CD4-positive, alpha-beta T cell (primary cell): Measurements from ENCODE around the gene SLC26A5. TPM values are rescaled to one million over a fixed set of nuclear protein-coding genes. Genes with fewer than 3 reads are reported as not detected.

Source experiments
- ATAC-seq: fragments of 200-7000 bp; cut with Tn5 transposase; one replicate; pipeline ENCODE4 v1.10.0; 2022; ENCODE audit warnings: mild to moderate bottlenecking; ENCODE audit not compliant: poor library complexity
- CTCF ChIA-PET: fragments of 350-600 bp; sonication (Branson Sonifier 250); formaldehyde crosslinking; loops from one replicate; lab custom pipeline; 2021; ENCODE audit warnings: antibody characterized with exemption, inconsistent platforms; lab: Charles Lee
- POLR2A ChIA-PET: fragments of 350-600 bp; sonication (Branson Sonifier 250); formaldehyde crosslinking; loops from one replicate; lab custom pipeline; 2021; ENCODE audit warnings: antibody characterized with exemption, inconsistent platforms; lab: Charles Lee
- DNase-seq, 14 experiments: peaks; one replicate each; pipeline ENCODE4 v3.0.0-alpha.2; 2013 to 2020; ENCODE audit warnings: mixed read lengths in 2 of 14
- H3K27ac ChIP-seq, 2 donors: one replicate each; pipeline versions ENCODE4 v1.5.1 to v1.7.0; 2013; ENCODE audit warnings: low read length in 2 of 2, low read depth in 1 of 2, mild to moderate bottlenecking in 1 of 2
- H3K27me3 ChIP-seq, 2 experiments: 1 replicate in 1 of 2; 2 replicates in 1 of 2; pipeline versions ENCODE4 v1.6.1 to v1.7.0; 2013; ENCODE audit warnings: low read length in 2 of 2, control low read depth in 1 of 2, mild to moderate bottlenecking in 1 of 2, moderate library complexity in 1 of 2; ENCODE audit not compliant: insufficient read depth in 2 of 2, control insufficient read depth in 1 of 2
- H3K36me3 ChIP-seq: one replicate; pipeline ENCODE4 v1.6.1; 2013; ENCODE audit warnings: low read length, control low read depth; ENCODE audit not compliant: insufficient read depth
- H3K4me1 ChIP-seq: one replicate; pipeline ENCODE4 v1.6.1; 2013; ENCODE audit warnings: low read length, control low read depth; ENCODE audit not compliant: insufficient read depth
- H3K4me3 ChIP-seq: one replicate; pipeline ENCODE4 v1.5.1; 2013; ENCODE audit warnings: mild to moderate bottlenecking, low read length, moderate library complexity
- H3K9me3 ChIP-seq, 2 experiments: 1 replicate in 1 of 2; 2 replicates in 1 of 2; pipeline versions ENCODE4 v1.6.1 to v1.7.0; 2013; ENCODE audit warnings: low read length in 2 of 2, mild to moderate bottlenecking in 2 of 2, control low read depth in 1 of 2, moderate library complexity in 1 of 2; ENCODE audit not compliant: control insufficient read depth in 1 of 2, insufficient read depth in 1 of 2
- H3K27ac Mint-ChIP-seq: one replicate; pipeline ENCODE4 v1.8.0; 2020; ENCODE audit warnings: mixed read lengths
- H3K27me3 Mint-ChIP-seq: one replicate; pipeline ENCODE4 v1.8.0; 2021; ENCODE audit warnings: mixed read lengths
- H3K36me3 Mint-ChIP-seq: one replicate; pipeline ENCODE4 v1.8.0; 2021; ENCODE audit warnings: low read depth, mixed read lengths
- H3K4me1 Mint-ChIP-seq: one replicate; pipeline ENCODE4 v1.8.0; 2021; ENCODE audit warnings: low read depth, mixed read lengths
- H3K4me3 Mint-ChIP-seq: one replicate; pipeline ENCODE4 v1.8.0; 2020; ENCODE audit warnings: mild to moderate bottlenecking, mixed read lengths
- H3K9me3 Mint-ChIP-seq: one replicate; pipeline ENCODE4 v1.8.0; 2020; ENCODE audit warnings: mixed read lengths
- intact Hi-C, 2 experiments: fragments of 100-400 bp; cut with DNase I in 1 of 2; cut with micrococcal nuclease in 1 of 2; formaldehyde crosslinking; loops; one replicate each; pipeline versions ENCODE4 v1.15.1 to v1.9.0; 2023 to 2025; cut with DNase I, micrococcal nuclease
- total RNA-seq, 174 experiments: library from RNA in 2 of 174; stranded (reverse) in 2 of 174; gene quantifications; one replicate each; pipeline ENCODE4 v1.2.3 and lab custom pipeline; 2021 to 2026
- TF ChIP-seq, protein P1 (sequence below): fragments of 200-600 bp; IDR thresholded peaks from one replicate; pipeline ENCODE4 v1.8.0; 2022; ENCODE audit warnings: antibody characterized with exemption, mild to moderate bottlenecking

SLC26A5 gene
- total RNA-seq, 2 experiments from 2014 or later: not detected

DNA sequence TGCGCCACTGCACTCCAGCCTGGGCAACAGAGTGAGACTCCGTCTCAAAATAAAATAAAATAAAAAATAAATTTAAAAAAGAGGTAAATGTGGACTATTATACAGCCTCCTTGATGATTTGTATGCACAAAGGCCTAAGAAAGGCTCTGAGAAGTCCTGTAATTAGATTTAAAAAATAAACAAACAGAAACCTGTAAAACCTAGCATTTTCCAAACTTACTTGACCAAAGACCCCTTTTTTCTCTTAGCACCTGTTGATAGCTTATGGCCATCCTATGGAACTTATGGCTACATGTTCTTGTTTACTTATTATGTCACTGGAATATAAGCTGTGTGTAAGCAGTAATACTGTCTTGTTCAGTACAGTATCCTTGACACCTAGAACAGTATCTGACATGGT lies 107.1 kb downstream of the SLC26A5 start:
- no peak for DNase-seq
- Histone ChIP-seq H3K36me3 (peaks cover 64% of the 10 kb centered on the region), H3K4me1 (peaks cover 9% of the 10 kb centered on the region), H3K27me3 (no peaks in the 10 kb centered on the region), H3K27ac (no peak overlapping the region), H3K9me3 (no peaks in the 10 kb centered on the region), H3K4me3 (no peak overlapping the region)
- no peaks in the 10 kb centered on the region for H3K9me3 Mint-ChIP-seq
- ChIA-PET POLR2A (no interaction called here), CTCF (no interaction called here)
- ATAC-seq: no peak
- H3K36me3 Mint-ChIP-seq: peaks cover 70% of the 10 kb centered on the region
- intact Hi-C loops: no loop called here
- no peaks in the 10 kb centered on the region for H3K27me3 Mint-ChIP-seq
- TF ChIP-seq, protein P1, sequence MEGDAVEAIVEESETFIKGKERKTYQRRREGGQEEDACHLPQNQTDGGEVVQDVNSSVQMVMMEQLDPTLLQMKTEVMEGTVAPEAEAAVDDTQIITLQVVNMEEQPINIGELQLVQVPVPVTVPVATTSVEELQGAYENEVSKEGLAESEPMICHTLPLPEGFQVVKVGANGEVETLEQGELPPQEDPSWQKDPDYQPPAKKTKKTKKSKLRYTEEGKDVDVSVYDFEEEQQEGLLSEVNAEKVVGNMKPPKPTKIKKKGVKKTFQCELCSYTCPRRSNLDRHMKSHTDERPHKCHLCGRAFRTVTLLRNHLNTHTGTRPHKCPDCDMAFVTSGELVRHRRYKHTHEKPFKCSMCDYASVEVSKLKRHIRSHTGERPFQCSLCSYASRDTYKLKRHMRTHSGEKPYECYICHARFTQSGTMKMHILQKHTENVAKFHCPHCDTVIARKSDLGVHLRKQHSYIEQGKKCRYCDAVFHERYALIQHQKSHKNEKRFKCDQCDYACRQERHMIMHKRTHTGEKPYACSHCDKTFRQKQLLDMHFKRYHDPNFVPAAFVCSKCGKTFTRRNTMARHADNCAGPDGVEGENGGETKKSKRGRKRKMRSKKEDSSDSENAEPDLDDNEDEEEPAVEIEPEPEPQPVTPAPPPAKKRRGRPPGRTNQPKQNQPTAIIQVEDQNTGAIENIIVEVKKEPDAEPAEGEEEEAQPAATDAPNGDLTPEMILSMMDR: no peak
- peaks cover 38% of the 10 kb centered on the region for H3K4me1 Mint-ChIP-seq
- H3K27ac Mint-ChIP-seq: no peak overlapping the region
- no peak overlapping the region for H3K4me3 Mint-ChIP-seq

DNA sequence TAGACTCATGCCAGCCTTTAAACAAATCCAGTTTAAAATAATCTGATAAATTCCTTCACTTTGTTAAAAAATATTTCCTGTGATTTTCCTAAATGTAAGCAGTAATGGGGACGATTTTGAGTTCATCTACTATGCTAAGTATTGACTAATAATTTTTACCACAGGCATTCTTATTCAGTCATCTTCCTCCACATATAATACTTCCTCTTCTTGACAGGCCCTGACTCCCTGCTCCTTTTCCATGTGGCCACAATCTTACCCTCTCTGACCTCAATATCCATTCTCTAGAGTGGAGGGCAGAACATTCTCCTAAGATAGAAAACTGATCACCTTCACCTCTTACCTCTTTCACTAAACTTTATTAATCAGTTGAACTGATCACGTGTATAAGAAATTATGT lies 109.2 kb downstream of the SLC26A5 start:
- no peaks in the 10 kb centered on the region for H3K9me3 ChIP-seq
- H3K27ac ChIP-seq: no peak overlapping the region
- Mint-ChIP-seq H3K4me3 (no peak overlapping the region), H3K27ac (no peak overlapping the region), H3K36me3 (peaks cover 74% of the 10 kb centered on the region), H3K4me1 (peaks cover 32% of the 10 kb centered on the region), H3K27me3 (no peaks in the 10 kb centered on the region), H3K9me3 (no peaks in the 10 kb centered on the region)
- H3K36me3 ChIP-seq: peaks cover 68% of the 10 kb centered on the region
- intact Hi-C loops: no loop called here
- H3K27me3 ChIP-seq: no peaks in the 10 kb centered on the region
- no peaks in the 10 kb centered on the region for H3K4me1 ChIP-seq
- CTCF ChIA-PET: no interaction called here
- TF ChIP-seq, protein P1: no peak
- no peak for ATAC-seq
- no peak overlapping the region for H3K4me3 ChIP-seq
- POLR2A ChIA-PET: no interaction called here
- DNase-seq: no peak

DNA sequence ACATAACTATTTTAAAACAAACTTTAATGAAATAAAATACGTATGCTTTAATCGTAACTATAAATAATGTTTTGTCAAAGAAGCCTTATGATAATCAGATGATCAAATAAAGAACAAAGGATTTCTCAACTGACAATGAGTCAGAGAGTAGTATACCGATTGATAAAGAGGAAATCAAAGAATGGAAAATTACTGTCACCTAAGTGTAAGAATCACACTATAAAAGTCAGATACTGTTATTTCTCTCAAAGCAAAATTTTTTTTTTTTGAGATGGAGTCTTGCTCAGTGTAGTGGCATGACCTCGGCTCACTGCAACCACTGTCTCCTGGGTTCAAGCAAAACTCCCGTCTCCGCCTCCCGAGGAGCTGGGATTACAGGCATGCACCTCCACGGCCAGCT lies 120.3 kb downstream of the SLC26A5 start:
- TF ChIP-seq, protein P1: no peak
- Histone ChIP-seq H3K4me3 (no peak overlapping the region), H3K9me3 (no peaks in the 10 kb centered on the region), H3K27ac (no peak overlapping the region), H3K4me1 (no peaks in the 10 kb centered on the region), H3K27me3 (no peaks in the 10 kb centered on the region), H3K36me3 (peaks cover 59% of the 10 kb centered on the region)
- CTCF ChIA-PET: no interaction called here
- peaks cover 72% of the 10 kb centered on the region for H3K36me3 Mint-ChIP-seq
- no peak overlapping the region for H3K4me3 Mint-ChIP-seq
- POLR2A ChIA-PET: no interaction called here
- H3K27me3 Mint-ChIP-seq: no peaks in the 10 kb centered on the region
- no peaks in the 10 kb centered on the region for H3K9me3 Mint-ChIP-seq
- ATAC-seq (no peak), DNase-seq (no peak)
- peak overlapping the region; percentile 15 for H3K27ac Mint-ChIP-seq
- H3K4me1 Mint-ChIP-seq: no peaks in the 10 kb centered on the region
- intact Hi-C loops: no loop called here

Other genes starting within 250 kb of the SLC26A5 start
- gene PMPCB, start 148.8 kb downstream of the SLC26A5 start, total RNA-seq: 100 to 1,000 TPM; 101 to 103 TPM
- 10 to 100 TPM; 72.0 to 77.4 TPM for gene DNAJC2, start 101.4 kb downstream of the SLC26A5 start, total RNA-seq
- 100 to 1,000 TPM; 101 to 102 TPM for gene PSMC2, start 98.6 kb downstream of the SLC26A5 start, total RNA-seq